Upper lobe of left lung (tissue), 4 donors: Measurements from ENCODE around the gene TIMMDC1.

Experiments
- CTCF ChIP-seq, 6 experiments: fragments of 450-650 bp in 4 of 6; fragments of 200-600 bp in 2 of 6; sonication (generic) in 2 of 6; IDR thresholded peaks; one replicate each; pipeline ENCODE4 v1.5.1; 2016 to 2019; ENCODE audit warnings: antibody characterized with exemption in 6 of 6
- EP300 ChIP-seq, 4 donors: sonication (generic); formaldehyde crosslinking; IDR thresholded peaks; one replicate each; pipeline ENCODE4 v1.5.1; 2017; ENCODE audit warnings: antibody characterized with exemption in 4 of 4, control low read depth in 2 of 4
- POLR2A ChIP-seq, 4 donors: fragments of 450-650 bp; IDR thresholded peaks; one replicate each; pipeline ENCODE4 v1.5.1; 2016 to 2017; ENCODE audit warnings: antibody characterized with exemption in 4 of 4, mild to moderate bottlenecking in 2 of 4
- POLR2AphosphoS5 ChIP-seq, 2 donors: sonication (generic); formaldehyde crosslinking; IDR thresholded peaks; one replicate each; pipeline ENCODE4 v1.5.1; 2017; ENCODE audit warnings: antibody characterized with exemption in 2 of 2

GRCh38 chr3:119534296-119534695, 35.9 kb downstream of the TIMMDC1 start:
- no peak for TF ChIP-seq CTCF (IDR thresholded peaks at IDR 0.05)
- TF ChIP-seq POLR2AphosphoS5 (IDR thresholded peaks at IDR 0.05), result no peak
- TF ChIP-seq POLR2A (IDR thresholded peaks at IDR 0.05), result no peak
- no peak for TF ChIP-seq EP300 (IDR thresholded peaks at IDR 0.05)
